Measurements from ENCODE around the gene PHACTR1.

DNA sequence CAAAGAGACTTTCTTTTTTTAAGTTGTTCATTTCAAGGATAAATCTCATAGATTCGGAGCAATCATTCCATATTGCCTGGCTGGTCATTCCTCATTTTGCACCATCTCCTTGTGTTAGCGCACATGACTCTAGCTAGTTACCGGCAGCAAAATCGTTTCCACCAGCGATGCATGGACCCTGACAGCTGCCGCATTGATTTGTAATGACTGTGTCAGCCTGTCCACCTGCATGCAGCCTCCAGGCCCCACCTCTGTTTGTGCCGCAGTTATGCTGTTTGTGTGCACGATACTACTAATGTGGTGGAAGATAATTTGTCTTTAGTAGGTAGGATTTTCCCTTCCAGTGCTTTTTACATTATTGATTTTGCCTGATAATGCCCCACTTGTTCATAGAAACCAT is 447.7 kb downstream of the PHACTR1 start:
- TF ChIP-seq, protein P1, sequence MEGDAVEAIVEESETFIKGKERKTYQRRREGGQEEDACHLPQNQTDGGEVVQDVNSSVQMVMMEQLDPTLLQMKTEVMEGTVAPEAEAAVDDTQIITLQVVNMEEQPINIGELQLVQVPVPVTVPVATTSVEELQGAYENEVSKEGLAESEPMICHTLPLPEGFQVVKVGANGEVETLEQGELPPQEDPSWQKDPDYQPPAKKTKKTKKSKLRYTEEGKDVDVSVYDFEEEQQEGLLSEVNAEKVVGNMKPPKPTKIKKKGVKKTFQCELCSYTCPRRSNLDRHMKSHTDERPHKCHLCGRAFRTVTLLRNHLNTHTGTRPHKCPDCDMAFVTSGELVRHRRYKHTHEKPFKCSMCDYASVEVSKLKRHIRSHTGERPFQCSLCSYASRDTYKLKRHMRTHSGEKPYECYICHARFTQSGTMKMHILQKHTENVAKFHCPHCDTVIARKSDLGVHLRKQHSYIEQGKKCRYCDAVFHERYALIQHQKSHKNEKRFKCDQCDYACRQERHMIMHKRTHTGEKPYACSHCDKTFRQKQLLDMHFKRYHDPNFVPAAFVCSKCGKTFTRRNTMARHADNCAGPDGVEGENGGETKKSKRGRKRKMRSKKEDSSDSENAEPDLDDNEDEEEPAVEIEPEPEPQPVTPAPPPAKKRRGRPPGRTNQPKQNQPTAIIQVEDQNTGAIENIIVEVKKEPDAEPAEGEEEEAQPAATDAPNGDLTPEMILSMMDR (conservative IDR thresholded peaks at IDR 0.05 in 1 of 2, IDR thresholded peaks at IDR 0.05 in 1 of 2; ENCODE audit: extremely low read depth in 1 of 2, insufficient read depth in 1 of 2, low read depth in 1 of 2, low read length in 2 of 2) = no peak
- no peak for TF ChIP-seq EZH2 (IDR thresholded peaks at IDR 0.05; ENCODE audit: borderline replicate concordance, low read length)
